ENCODE data around the gene CCDC157. TPM values are rescaled to one million over a fixed set of nuclear protein-coding genes. Genes with fewer than 3 reads are reported as not detected.
A peak's percentile ranks its signal among the peaks of the same experiment; 100 is the strongest.

Gene CCDC157
- total RNA-seq, 4 donors from 2014 or later = 0.99 to 1.9 (median 1.5) TPM

DNA sequence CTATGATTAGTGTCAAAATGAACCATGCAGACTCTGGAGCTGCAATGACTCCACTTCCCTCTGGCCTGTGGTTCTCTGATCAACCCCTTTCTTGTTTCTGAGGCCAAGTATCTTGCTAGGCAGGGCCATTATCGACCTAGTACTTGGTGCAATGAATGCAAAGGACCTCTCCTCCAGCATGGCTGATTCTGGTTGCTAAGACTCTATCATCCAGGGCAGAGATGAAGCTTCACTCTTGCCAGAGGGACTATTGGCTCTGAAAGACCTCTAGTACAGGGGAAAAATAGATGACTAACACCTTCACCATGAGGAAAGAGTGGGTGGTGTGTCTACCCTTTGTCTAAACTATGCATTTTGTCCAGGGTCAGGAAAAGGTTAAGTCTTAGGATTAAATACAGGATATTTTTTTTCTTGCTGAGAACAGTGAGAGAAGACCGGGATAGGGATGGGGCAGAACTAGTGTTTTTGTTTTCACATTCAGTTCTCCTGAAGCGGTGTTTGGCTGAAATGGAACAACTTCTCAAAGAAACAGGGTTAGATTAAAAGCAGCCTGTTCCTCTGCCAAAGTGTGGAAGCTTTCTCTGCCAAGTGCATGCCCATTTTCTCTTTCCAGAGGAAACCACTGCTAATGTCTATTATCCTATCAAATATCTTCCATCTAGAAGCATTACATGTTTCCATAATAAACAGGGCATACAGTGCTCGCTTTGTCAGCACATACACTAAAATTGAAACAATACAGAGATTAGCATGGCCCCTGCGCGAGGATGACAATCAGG, 63.7 kb downstream of the CCDC157 start:
- 50 to 61% methylated on average over 5 of the region's 6 CpGs for WGBS, 2 donors (ENCODE audit: low coverage in 1 of 2)
- peaks cover 0 to 51% (median 27%) of the 10 kb centered on the region in 3 donors for H3K4me1 ChIP-seq
- TF ChIP-seq EP300 (IDR thresholded peaks at IDR 0.05) (no peak), POLR2A (IDR thresholded peaks at IDR 0.05) (no peak), POLR2AphosphoS5 (IDR thresholded peaks at IDR 0.05) (peak; percentile 67)
- TF ChIP-seq, protein P1, sequence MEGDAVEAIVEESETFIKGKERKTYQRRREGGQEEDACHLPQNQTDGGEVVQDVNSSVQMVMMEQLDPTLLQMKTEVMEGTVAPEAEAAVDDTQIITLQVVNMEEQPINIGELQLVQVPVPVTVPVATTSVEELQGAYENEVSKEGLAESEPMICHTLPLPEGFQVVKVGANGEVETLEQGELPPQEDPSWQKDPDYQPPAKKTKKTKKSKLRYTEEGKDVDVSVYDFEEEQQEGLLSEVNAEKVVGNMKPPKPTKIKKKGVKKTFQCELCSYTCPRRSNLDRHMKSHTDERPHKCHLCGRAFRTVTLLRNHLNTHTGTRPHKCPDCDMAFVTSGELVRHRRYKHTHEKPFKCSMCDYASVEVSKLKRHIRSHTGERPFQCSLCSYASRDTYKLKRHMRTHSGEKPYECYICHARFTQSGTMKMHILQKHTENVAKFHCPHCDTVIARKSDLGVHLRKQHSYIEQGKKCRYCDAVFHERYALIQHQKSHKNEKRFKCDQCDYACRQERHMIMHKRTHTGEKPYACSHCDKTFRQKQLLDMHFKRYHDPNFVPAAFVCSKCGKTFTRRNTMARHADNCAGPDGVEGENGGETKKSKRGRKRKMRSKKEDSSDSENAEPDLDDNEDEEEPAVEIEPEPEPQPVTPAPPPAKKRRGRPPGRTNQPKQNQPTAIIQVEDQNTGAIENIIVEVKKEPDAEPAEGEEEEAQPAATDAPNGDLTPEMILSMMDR (IDR thresholded peaks at IDR 0.05) = no peak
- peak overlapping the region in 3 of 4 donors; percentile 49 to 98 (median 53) for H3K27ac ChIP-seq
- no peaks in the 10 kb centered on the region for H3K27me3 ChIP-seq
- no peaks in the 10 kb centered on the region for H3K9me3 ChIP-seq
- no peak overlapping the region for H3K4me3 ChIP-seq
- H3K36me3 ChIP-seq = peaks cover 0 to 53% of the 10 kb centered on the region in 2 donors
- no peak for ATAC-seq

DNA sequence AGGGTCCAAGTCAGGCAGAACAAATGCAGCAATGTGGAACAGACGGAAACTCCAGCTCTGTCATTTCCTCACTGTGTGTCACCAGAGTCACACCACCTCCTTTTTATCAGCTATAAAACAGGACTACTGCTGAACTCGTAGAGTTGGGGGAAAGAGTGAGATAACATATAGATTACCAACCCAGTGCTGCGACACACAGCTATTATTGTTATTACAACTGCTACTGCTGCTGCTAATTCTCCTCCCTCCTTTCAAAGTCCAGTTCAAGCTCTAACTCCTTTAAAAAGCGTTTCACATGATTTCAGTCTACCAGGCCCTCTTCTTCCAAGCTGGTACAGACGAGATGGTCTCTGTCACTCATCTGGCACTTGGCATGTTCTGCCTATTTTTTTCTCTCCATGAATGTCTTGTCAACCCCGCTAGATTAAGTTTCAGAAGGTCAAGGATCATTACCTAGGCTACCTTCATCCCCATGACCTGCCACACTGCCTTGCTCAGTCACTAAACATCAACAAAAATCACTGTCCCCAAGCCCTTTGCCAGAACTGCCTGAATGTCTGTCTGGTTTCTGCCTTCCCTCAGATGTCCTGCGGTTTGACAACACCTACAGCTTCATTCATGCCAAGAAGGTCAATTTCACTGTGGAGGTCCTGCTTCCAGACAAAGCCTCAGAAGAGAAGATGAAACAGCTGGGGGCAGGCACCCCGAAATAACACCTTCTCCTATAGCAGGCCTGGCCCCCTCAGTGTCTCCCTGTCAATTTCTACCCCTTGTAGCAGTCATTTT, 65.1 kb downstream of the CCDC157 start:
- Histone ChIP-seq H3K36me3 (peaks cover 0 to 39% of the 10 kb centered on the region in 2 donors), H3K4me3 (peak overlapping the region in 1 of 2 donors; percentile 66), H3K9me3 (no peaks in the 10 kb centered on the region), H3K4me1 (peaks cover 0 to 64% (median 34%) of the 10 kb centered on the region in 3 donors), H3K27ac (peak overlapping the region; percentile 84 to 99 (median 96)), H3K27me3 (no peaks in the 10 kb centered on the region)
- 60 to 71% methylated on average over 6 of the region's 8 CpGs for WGBS, 2 donors (ENCODE audit: low coverage in 1 of 2)
- ATAC-seq = no peak
- TF ChIP-seq, protein P1 (IDR thresholded peaks at IDR 0.05) = no peak
- TF ChIP-seq POLR2AphosphoS5 (IDR thresholded peaks at IDR 0.05) (no peak), EP300 (IDR thresholded peaks at IDR 0.05) (no peak), POLR2A (IDR thresholded peaks at IDR 0.05) (no peak)

DNA sequence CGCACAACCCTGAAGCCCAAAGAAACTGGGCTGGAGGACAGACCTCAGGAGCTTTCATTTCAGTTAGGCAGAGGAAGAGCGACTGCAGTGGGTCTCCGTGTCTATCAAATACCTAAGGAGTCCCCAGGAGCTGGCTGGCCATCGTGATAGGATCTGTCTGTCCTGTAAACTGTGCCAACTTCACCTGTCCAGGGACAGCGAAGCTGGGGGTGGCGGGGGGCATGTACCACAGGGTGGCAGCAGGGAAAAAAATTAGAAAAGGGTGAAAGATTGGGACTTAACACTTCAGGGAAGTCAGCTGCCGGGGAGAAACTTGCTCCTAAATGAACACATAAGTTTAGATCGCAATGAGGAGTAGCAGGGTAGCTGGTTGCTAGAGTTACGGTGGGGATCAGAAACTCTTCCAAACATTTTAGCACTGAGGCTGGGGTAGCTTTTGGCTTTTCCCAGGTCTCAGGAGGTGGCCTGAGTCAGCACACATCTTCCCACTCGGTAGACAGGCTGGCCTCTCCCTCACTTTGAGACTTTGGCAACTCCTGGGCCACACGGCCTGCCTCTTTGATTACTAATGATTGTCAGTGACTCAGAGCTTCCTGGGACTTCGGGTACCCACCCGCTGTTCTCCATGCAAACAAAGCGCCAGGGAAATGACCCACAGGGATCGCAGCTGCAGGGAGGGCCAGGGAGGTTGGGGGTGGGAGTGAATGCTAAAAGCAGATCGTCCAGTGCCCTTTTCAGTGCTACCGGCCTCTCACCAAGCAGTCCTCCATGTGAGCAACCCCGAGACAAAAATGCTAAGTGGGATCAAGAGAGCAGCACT, 65.9 kb downstream of the CCDC157 start:
- Histone ChIP-seq H3K36me3 (peaks cover 0 to 31% of the 10 kb centered on the region in 2 donors), H3K4me3 (peak overlapping the region; percentile 48 to 66), H3K27ac (peak overlapping the region; percentile 84 to 99 (median 96)), H3K27me3 (no peaks in the 10 kb centered on the region), H3K9me3 (no peaks in the 10 kb centered on the region), H3K4me1 (peaks cover 0 to 66% (median 34%) of the 10 kb centered on the region in 3 donors)
- TF ChIP-seq, protein P1 (IDR thresholded peaks at IDR 0.05) = no peak
- no peak for TF ChIP-seq POLR2A (IDR thresholded peaks at IDR 0.05)
- peak; percentile 94 for TF ChIP-seq POLR2AphosphoS5 (IDR thresholded peaks at IDR 0.05)
- TF ChIP-seq EP300 (IDR thresholded peaks at IDR 0.05) = no peak
- peak; percentile 48 for ATAC-seq
- 18 to 40% methylated on average over 6 to 13 of the region's 18 CpGs for WGBS, 2 donors (ENCODE audit: low coverage in 1 of 2)

DNA sequence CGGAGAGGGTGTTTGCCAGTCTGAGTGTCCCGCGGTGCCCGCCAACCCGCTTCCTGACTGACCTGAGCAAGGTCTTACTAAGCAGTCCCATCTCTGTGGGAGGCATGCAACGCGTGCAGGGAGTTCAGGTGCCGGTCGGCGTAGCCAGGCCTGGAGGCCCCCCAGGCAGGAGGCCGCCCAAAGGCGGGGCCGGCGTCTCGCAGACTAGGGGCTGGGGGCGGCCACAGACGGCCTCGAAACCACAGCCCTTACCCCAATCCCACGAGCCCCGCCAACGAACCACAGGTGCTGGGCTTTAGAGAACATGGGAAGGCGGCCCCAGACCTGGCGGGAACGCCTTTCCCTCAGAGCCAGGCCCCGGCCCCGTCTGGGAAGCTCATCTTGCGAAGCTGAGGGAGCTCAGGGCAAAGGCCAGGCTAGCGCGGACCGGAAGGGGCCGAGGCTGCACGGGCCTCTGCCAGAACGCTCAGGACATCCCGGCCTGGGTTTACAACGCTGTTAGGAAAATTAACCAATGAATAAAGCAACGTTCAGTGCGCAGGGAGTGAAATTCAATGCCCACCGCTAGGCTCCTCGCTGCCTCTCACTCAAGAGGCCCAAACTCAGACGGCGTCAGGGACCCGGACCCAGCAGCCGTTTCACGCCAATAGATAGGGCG, 66.6 kb downstream of the CCDC157 start:
- peaks cover 0 to 66% (median 34%) of the 10 kb centered on the region in 3 donors for H3K4me1 ChIP-seq
- WGBS, 2 donors (ENCODE audit: low coverage in 1 of 2) = 0% methylated on average over 9 to 18 of the region's 45 CpGs

More for the DNA sequence above, 66.6 kb downstream of the CCDC157 start:
- Histone ChIP-seq H3K27me3 (no peaks in the 10 kb centered on the region), H3K4me3 (peak overlapping the region; percentile 48 to 66), H3K9me3 (no peaks in the 10 kb centered on the region), H3K36me3 (peaks cover 0 to 24% of the 10 kb centered on the region in 2 donors), H3K27ac (peak overlapping the region; percentile 84 to 99 (median 96))
- TF ChIP-seq, protein P1 (IDR thresholded peaks at IDR 0.05) = peak in 1 of 4 experiments; percentile 21
- TF ChIP-seq POLR2AphosphoS5 (IDR thresholded peaks at IDR 0.05) (no peak), EP300 (IDR thresholded peaks at IDR 0.05) (no peak), POLR2A (IDR thresholded peaks at IDR 0.05) (peak; percentile 78 to 83)
- peak; percentile 65 for ATAC-seq

Data from gastroesophageal sphincter (tissue), 4 donors.